Small intestine (tissue), 7 donors: ENCODE results near the gene FLAD1. TPM values are rescaled to one million over a fixed set of nuclear protein-coding genes. Genes with fewer than 3 reads are reported as not detected.
A peak's percentile ranks its signal among the peaks of the same experiment; 100 is the strongest.

Experiments used
- DNase-seq, 2 donors: peaks; one replicate each; pipeline versions ENCODE4 v3.0.0 to v3.0.0-alpha.2; 2013
- FAIRE-seq: peaks from 2 replicates; lab custom pipeline; 2012; peaks lifted over from hg19 to GRCh38; lab: Jason Lieb, UNC
- H3K27ac ChIP-seq, 3 donors: one replicate each; pipeline ENCODE4 v1.5.1; 2013; ENCODE audit warnings: low read length in 2 of 3, mild to moderate bottlenecking in 2 of 3, control low read depth in 1 of 3, inconsistent platforms in 1 of 3, low read depth in 1 of 3, moderate library complexity in 1 of 3
- H3K27me3 ChIP-seq, 3 donors: one replicate each; pipeline ENCODE4 v1.6.1; 2013; ENCODE audit warnings: low read length in 3 of 3, inconsistent platforms in 1 of 3; ENCODE audit not compliant: control insufficient read depth in 3 of 3, insufficient read depth in 3 of 3
- H3K36me3 ChIP-seq, 3 donors: one replicate each; pipeline ENCODE4 v1.6.1; 2013; ENCODE audit warnings: low read length in 3 of 3, inconsistent platforms in 1 of 3, low read depth in 1 of 3, mild to moderate bottlenecking in 1 of 3, moderate library complexity in 1 of 3; ENCODE audit not compliant: control insufficient read depth in 3 of 3, insufficient read depth in 2 of 3
- H3K4me1 ChIP-seq, 3 donors: one replicate each; pipeline ENCODE4 v1.6.1; 2013; ENCODE audit warnings: low read length in 2 of 3, inconsistent platforms in 1 of 3, low read depth in 1 of 3, mild to moderate bottlenecking in 1 of 3, moderate library complexity in 1 of 3; ENCODE audit not compliant: control insufficient read depth in 3 of 3, insufficient read depth in 2 of 3
- H3K4me3 ChIP-seq, 3 donors: one replicate each; pipeline ENCODE4 v1.5.1; 2013; ENCODE audit warnings: low read length in 3 of 3, control low read depth in 1 of 3, inconsistent platforms in 1 of 3, low read depth in 1 of 3, mild to moderate bottlenecking in 1 of 3, moderate library complexity in 1 of 3
- H3K9me3 ChIP-seq, 2 donors: one replicate each; pipeline ENCODE4 v1.6.1; 2013; ENCODE audit warnings: low read depth in 1 of 2, low read length in 1 of 2; ENCODE audit not compliant: control insufficient read depth in 2 of 2, insufficient read depth in 1 of 2
- WGBS, 3 donors: extraction: QIAGEN DNeasy Blood & Tissue Kit; methylation state at CpG; one replicate each; pipeline ENCODE4 v1.1.7; 2013; 5-methylcytosine and 5-hydroxymethylcytosine counted together
- polyA plus RNA-seq, 4 donors: library from polyadenylated mRNA; stranded (reverse) in 3 of 4; unstranded in 1 of 4; fragments of 200-250 nt in 3 of 4; fragments of 120-200 nt in 1 of 4; gene quantifications; one replicate each; pipeline versions ENCODE4 v1.2.1 to v1.2.3, GENCODE V29; 2013
- donor health status: healthy with polysubstance abuse.
- donor health status: control.
- donor health status: control.
- donor health status: Bipolar disorder and iron deficiency.
- donor health status: healthy.

The FLAD1 gene
- polyA plus RNA-seq, 4 donors: 25.1 to 51.4 (median 34.4) TPM

- Histone ChIP-seq H3K27ac (peak within 1 kb of the TSS; percentile 96 to 100 (median 97)), H3K4me3 (peak within 1 kb of the TSS; percentile 78 to 89 (median 89)), H3K4me1 (peaks cover 2 to 25% (median 7%) of the 10 kb centered on the region in 3 donors), H3K36me3 (peaks cover 12 to 55% (median 25%) of the 10 kb centered on the region in 3 donors), H3K9me3 (no peaks in the 10 kb centered on the region), H3K27me3 (no peaks in the 10 kb centered on the region)
- WGBS, 3 donors: 0 to 1% (median 0%) methylated on average over 64 to 93 of the region's 93 CpGs
- FAIRE-seq (no peak), DNase-seq (peak; percentile 79 to 96)
These were observed 21.7 kb upstream of the FLAD1 start, which contains the start of gene PYGO2 for GRCh38 chr1:154961207-154962155. TSS of gene PYGO2 (minus strand) at chr1:154961782. CDS start at chr1:154961576, 206 bp downstream.

- Histone ChIP-seq H3K4me1 (peaks cover 0 to 18% (median 4%) of the 10 kb centered on the region in 3 donors), H3K9me3 (no peaks in the 10 kb centered on the region), H3K36me3 (peaks cover 12 to 62% (median 30%) of the 10 kb centered on the region in 3 donors), H3K27me3 (no peaks in the 10 kb centered on the region), H3K4me3 (peak overlapping the region; percentile 78 to 89 (median 89)), H3K27ac (peak overlapping the region; percentile 96 to 100 (median 97))
- 1 to 4% (median 3%) methylated on average over 22 to 25 of the region's 25 CpGs for WGBS, 3 donors
- no peak for DNase-seq
- no peak for FAIRE-seq
These were observed 20.9 kb upstream of the FLAD1 start for GRCh38 chr1:154962156-154962749.

GRCh38 chr1:154962795-154963330 is 20.3 kb upstream of the FLAD1 start:
- Histone ChIP-seq H3K4me1 (peaks cover 0 to 15% (median 4%) of the 10 kb centered on the region in 3 donors), H3K4me3 (peak overlapping the region in 1 of 3 donors; percentile 89), H3K27ac (peak overlapping the region in 2 of 3 donors; percentile 14 to 96), H3K36me3 (peaks cover 12 to 69% (median 34%) of the 10 kb centered on the region in 3 donors), H3K9me3 (no peaks in the 10 kb centered on the region), H3K27me3 (no peaks in the 10 kb centered on the region)
- DNase-seq: no peak
- 67 to 79% (median 70%) methylated on average over 6 of the region's 6 CpGs for WGBS, 3 donors
- no peak for FAIRE-seq

GRCh38 chr1:154963643-154964042 is 19.5 kb upstream of the FLAD1 start:
- no peak for FAIRE-seq
- Histone ChIP-seq H3K4me1 (peaks cover 0 to 15% (median 4%) of the 10 kb centered on the region in 3 donors), H3K36me3 (peaks cover 12 to 70% (median 38%) of the 10 kb centered on the region in 3 donors), H3K27ac (no peak overlapping the region), H3K27me3 (no peaks in the 10 kb centered on the region), H3K9me3 (no peaks in the 10 kb centered on the region), H3K4me3 (no peak overlapping the region)
- WGBS, 3 donors: 75 to 84% (median 82%) methylated on average over 8 of the region's 8 CpGs
- no peak for DNase-seq

- 85 to 90% (median 90%) methylated on average over 6 of the region's 6 CpGs for WGBS, 3 donors
- peaks cover 0 to 15% (median 4%) of the 10 kb centered on the region in 3 donors for H3K4me1 ChIP-seq
- DNase-seq: no peak
These were observed 18.8 kb upstream of the FLAD1 start for GRCh38 chr1:154964359-154964758.

GRCh38 chr1:154966111-154966510 is 17.0 kb upstream of the FLAD1 start:
- DNase-seq: no peak
- peaks cover 9 to 83% (median 36%) of the 10 kb centered on the region in 3 donors for H3K36me3 ChIP-seq
- FAIRE-seq: no peak
- no peak overlapping the region for H3K4me3 ChIP-seq
- peaks cover 1 to 21% (median 7%) of the 10 kb centered on the region in 3 donors for H3K4me1 ChIP-seq
- H3K27ac ChIP-seq: no peak overlapping the region
- 92 to 95% (median 93%) methylated on average over 7 of the region's 7 CpGs for WGBS, 3 donors
- no peaks in the 10 kb centered on the region for H3K27me3 ChIP-seq
- no peaks in the 10 kb centered on the region for H3K9me3 ChIP-seq

More at GRCh38 chr1:154964359-154964758, 18.8 kb upstream of the FLAD1 start:
- Histone ChIP-seq H3K36me3 (peaks cover 9 to 70% (median 39%) of the 10 kb centered on the region in 3 donors), H3K27ac (peak overlapping the region in 1 of 3 donors; percentile 39), H3K4me3 (no peak overlapping the region), H3K27me3 (no peaks in the 10 kb centered on the region), H3K9me3 (no peaks in the 10 kb centered on the region)
- no peak for FAIRE-seq

- peaks cover 9 to 87% (median 36%) of the 10 kb centered on the region in 3 donors for H3K36me3 ChIP-seq
- 77 to 85% (median 80%) methylated on average over 5 of the region's 5 CpGs for WGBS, 3 donors
- H3K4me1 ChIP-seq: peaks cover 5 to 34% (median 9%) of the 10 kb centered on the region in 3 donors
- DNase-seq (no peak), FAIRE-seq (no peak)
- no peak overlapping the region for H3K27ac ChIP-seq
- H3K9me3 ChIP-seq: no peaks in the 10 kb centered on the region
- no peaks in the 10 kb centered on the region for H3K27me3 ChIP-seq
- no peak overlapping the region for H3K4me3 ChIP-seq
These were observed 15.7 kb upstream of the FLAD1 start for GRCh38 chr1:154967331-154967950.
